IMR-90 (cell line): Measurements from ENCODE around the gene ADGRD2. TPM values are rescaled to one million over a fixed set of nuclear protein-coding genes. Genes with fewer than 3 reads are reported as not detected.

Source experiments
- ATAC-seq: fragments of 200-7000 bp; cut with Tn5 transposase; 2 replicates; pipeline ENCODE4 v1.9.1; 2020; ENCODE audit warnings: low read depth, mild to moderate bottlenecking, moderate library complexity
- BruUV-seq: library from RNA; stranded (reverse); fragments of 400-500 nt; replicated peaks from 2 replicates; lab custom pipeline; 2021; lab: Mats Ljungman, UMichigan
- CTCF ChIA-PET: fragments of 300-600 bp; formaldehyde crosslinking; extraction: SDS; loops from one replicate; lab custom pipeline; 2021; ENCODE audit warnings: antibody characterized with exemption; lab: Yijun Ruan, JAX
- POLR2A ChIA-PET: fragments of 300-600 bp; sonication (Branson Sonifier 250); formaldehyde crosslinking; loops from one replicate; lab custom pipeline; 2022; ENCODE audit warnings: antibody characterized with exemption; ENCODE audit not compliant: unreplicated experiment; lab: Charles Lee
- DNase-seq: peaks from one replicate; pipeline ENCODE4 v3.0.0; 2013
- H2AFZ ChIP-seq: replicated peaks from 2 replicates; pipeline ENCODE3; 2013; ENCODE audit warnings: low read length, mild to moderate bottlenecking; ENCODE audit not compliant: poor library complexity
- H2AK5ac ChIP-seq: 2 replicates; pipeline ENCODE4 v1.6.1; 2013; ENCODE audit warnings: low read depth, low read length, inconsistent platforms
- H2AK9ac ChIP-seq: replicated peaks from 2 replicates; pipeline ENCODE3; 2013; ENCODE audit warnings: mild to moderate bottlenecking, low read depth, low read length, moderate library complexity; ENCODE audit not compliant: poor library complexity
- H2BK120ac ChIP-seq: 2 replicates; pipeline ENCODE4 v1.6.1; 2013; ENCODE audit warnings: low read depth, low read length, inconsistent platforms
- H2BK15ac ChIP-seq: 3 replicates; pipeline ENCODE4 v1.6.1; 2013; ENCODE audit warnings: low read depth, low read length, inconsistent platforms
- H2BK20ac ChIP-seq: 2 replicates; pipeline ENCODE4 v1.6.1; 2013; ENCODE audit warnings: low read depth, mild to moderate bottlenecking, inconsistent platforms, low read length, moderate library complexity
- H2BK5ac ChIP-seq: 2 replicates; pipeline ENCODE4 v1.6.1; 2013; ENCODE audit warnings: mild to moderate bottlenecking, low read depth, low read length, inconsistent platforms; ENCODE audit not compliant: poor library complexity, severe bottlenecking
- H3K14ac ChIP-seq: replicated peaks from 2 replicates; pipeline ENCODE4 v1.6.1; 2013; ENCODE audit warnings: low read depth, low read length, inconsistent platforms
- H3K18ac ChIP-seq: 2 replicates; pipeline ENCODE4 v1.6.1; 2013; ENCODE audit warnings: low read depth, low read length, control low read depth
- H3K23ac ChIP-seq: 2 replicates; pipeline ENCODE4 v1.6.1; 2013; ENCODE audit warnings: low read depth, low read length, inconsistent platforms
- H3K27ac ChIP-seq: 2 replicates; pipeline ENCODE4 v1.5.1; 2013; ENCODE audit warnings: mild to moderate bottlenecking, control low read depth, low read length; ENCODE audit not compliant: insufficient read depth
- H3K27me3 ChIP-seq: 2 replicates; pipeline ENCODE4 v1.6.1; 2013; ENCODE audit warnings: low read length; ENCODE audit not compliant: control insufficient read depth, insufficient read depth
- H3K36me3 ChIP-seq: 2 replicates; pipeline ENCODE4 v1.6.1; 2013; ENCODE audit warnings: low read length, mixed read lengths; ENCODE audit not compliant: control insufficient read depth, insufficient read depth
- H3K4ac ChIP-seq: 2 replicates; pipeline ENCODE4 v1.6.1; 2013; ENCODE audit warnings: low read depth, low read length, inconsistent platforms
- H3K4me1 ChIP-seq: 2 replicates; pipeline ENCODE4 v1.6.1; 2013; ENCODE audit warnings: low read length, mixed read lengths; ENCODE audit not compliant: control insufficient read depth, insufficient read depth
- H3K4me2 ChIP-seq: 2 replicates; pipeline ENCODE4 v1.6.1; 2013; ENCODE audit warnings: low read depth, mild to moderate bottlenecking, control low read depth, low read length, moderate library complexity
- H3K4me3 ChIP-seq: 2 replicates; pipeline ENCODE4 v1.5.1; 2013; ENCODE audit warnings: low read depth, mild to moderate bottlenecking, control low read depth, low read length, moderate library complexity; ENCODE audit not compliant: insufficient read depth
- H3K56ac ChIP-seq: 2 replicates; pipeline ENCODE4 v1.6.1; 2013; ENCODE audit warnings: low read length, inconsistent platforms; ENCODE audit not compliant: insufficient read depth; ENCODE audit errors: extremely low read depth
- H3K79me1 ChIP-seq, 2 experiments: 2 replicates each; pipeline ENCODE4 v1.6.1; 2013; ENCODE audit warnings: low read length in 2 of 2, inconsistent platforms in 1 of 2, low read depth in 1 of 2
- H3K9ac ChIP-seq: 2 replicates; pipeline ENCODE4 v1.6.1; 2013; ENCODE audit warnings: low read depth, low read length, control low read depth
- H3K9me1 ChIP-seq: 2 replicates; pipeline ENCODE4 v1.6.1; 2013; ENCODE audit warnings: low read length, inconsistent platforms; ENCODE audit not compliant: insufficient read depth
- H3K9me3 ChIP-seq: 2 replicates; pipeline ENCODE4 v1.6.1; 2013; ENCODE audit warnings: low read length; ENCODE audit not compliant: control insufficient read depth, insufficient read depth
- H4K20me1 ChIP-seq: 2 replicates; pipeline ENCODE4 v1.6.1; 2013; ENCODE audit warnings: low read length, inconsistent platforms; ENCODE audit not compliant: insufficient read depth
- H4K5ac ChIP-seq: 2 replicates; pipeline ENCODE4 v1.6.1; 2013; ENCODE audit warnings: mild to moderate bottlenecking, low read depth, low read length, control low read depth
- H4K8ac ChIP-seq, 2 experiments: 2 replicates each; pipeline ENCODE4 v1.6.1; 2013; ENCODE audit warnings: low read depth in 2 of 2, low read length in 2 of 2, control low read depth in 1 of 2, inconsistent platforms in 1 of 2
- H4K91ac ChIP-seq: 2 replicates; pipeline ENCODE4 v1.6.1; 2013; ENCODE audit warnings: low read depth, low read length, inconsistent platforms; ENCODE audit not compliant: insufficient read depth
- BHLHE40 ChIP-seq: fragments of 150-350 bp; IDR thresholded peaks from 2 replicates; pipeline ENCODE4 v1.6.1; 2016; ENCODE audit warnings: mild to moderate bottlenecking, low read depth, low read length
- CHD1 ChIP-seq: IDR thresholded peaks from 2 replicates; pipeline ENCODE4 v1.6.1; 2012; ENCODE audit warnings: low read depth, low read length, improper control_type of control experiment
- FOS ChIP-seq: fragments of 150-350 bp; IDR thresholded peaks from 2 replicates; pipeline ENCODE4 v1.6.1; 2016; ENCODE audit warnings: low read depth, low read length
- MAFK ChIP-seq: IDR thresholded peaks from 2 replicates; pipeline ENCODE4 v1.6.1; 2012; ENCODE audit warnings: low read depth, low read length, improper control_type of control experiment
- MAZ ChIP-seq: IDR thresholded peaks from 2 replicates; pipeline ENCODE4 v1.6.1; 2012; ENCODE audit warnings: low read depth, mild to moderate bottlenecking, low read length, improper control_type of control experiment, moderate library complexity, borderline replicate concordance
- NFE2L2 ChIP-seq: fragments of 150-350 bp; IDR thresholded peaks from 2 replicates; pipeline ENCODE4 v1.6.1; 2016; ENCODE audit warnings: low read depth, mild to moderate bottlenecking, low read length
- POLR2A ChIP-seq: IDR thresholded peaks from 2 replicates; pipeline ENCODE4 v1.6.1; 2012; ENCODE audit warnings: mild to moderate bottlenecking, low read depth, low read length
- RAD21 ChIP-seq: IDR thresholded peaks from 2 replicates; pipeline ENCODE4 v1.6.1; 2012; ENCODE audit warnings: low read length, improper control_type of control experiment
- RFX5 ChIP-seq: IDR thresholded peaks from 2 replicates; pipeline ENCODE4 v1.8.0; 2012; ENCODE audit warnings: low read depth, mild to moderate bottlenecking, low read length, moderate library complexity
- SMC3 ChIP-seq: fragments of 150-350 bp; IDR thresholded peaks from 2 replicates; pipeline ENCODE4 v1.6.1; 2016; ENCODE audit warnings: low read depth, mild to moderate bottlenecking, antibody characterized with exemption, low read length, moderate library complexity
- WGBS, 2 experiments: methylation state at CpG; one replicate each; pipeline versions ENCODE4 v1.1.5 to v1.1.7; 2013; ENCODE audit warnings: missing lambda C conversion rate in 2 of 2; ENCODE audit not compliant: insufficient read length in 1 of 2; ENCODE audit errors: extremely low coverage in 2 of 2; 5-methylcytosine and 5-hydroxymethylcytosine counted together
- dilution Hi-C: fragments of 300-500 bp; cut with HindIII; formaldehyde crosslinking; loops from one replicate; pipeline ENCODE4 v1.14.3; 2018; ENCODE audit warnings: low sequenced_read_pairs; ENCODE audit not compliant: unreplicated experiment
- in situ Hi-C: fragments of 300-500 bp; cut with MboI; formaldehyde crosslinking; loops from 3 replicates; pipeline ENCODE4 v1.14.3; 2019; ENCODE audit warnings: low sequenced_read_pairs, inconsistent platforms, mixed read lengths
- intact Hi-C: fragments of 100-400 bp; cut with micrococcal nuclease; formaldehyde crosslinking; loops from 2 replicates; pipeline ENCODE4 v1.10.0; 2022
- polyA plus RNA-seq, 3 experiments: library from polyadenylated mRNA; depleted of rRNA; stranded (reverse); fragments of >200 nt; gene quantifications; 2 replicates each; pipeline ENCODE4 v1.2.3, GENCODE V29; 2012; ENCODE audit warnings: low replicate concordance in 1 of 3
- total RNA-seq: library from RNA; depleted of rRNA; stranded (reverse); fragments of >200 nt; gene quantifications from 2 replicates; pipeline ENCODE4 v1.2.3, GENCODE V29; 2012
- TF ChIP-seq, protein P1 (sequence below): conservative IDR thresholded peaks from 2 replicates; pipeline ENCODE4 v1.5.1; 2012; ENCODE audit warnings: mild to moderate bottlenecking, low read depth, low read length, improper control_type of control experiment
- TF ChIP-seq, protein P2 (sequence below): fragments of 150-350 bp; IDR thresholded peaks from 2 replicates; pipeline ENCODE4 v1.6.1; 2017; ENCODE audit warnings: mild to moderate bottlenecking, antibody characterized with exemption, low read length, low read depth
- TF ChIP-seq, protein P3 (sequence below): fragments of 150-350 bp; IDR thresholded peaks from 2 replicates; pipeline ENCODE4 v1.6.1; 2016; ENCODE audit warnings: low read depth, mild to moderate bottlenecking, low read length, moderate library complexity, borderline replicate concordance

The ADGRD2 gene
- total and polyA plus RNA-seq, 2 of the 4 experiments (the other 2 are of a cell fraction): not detected

DNA sequence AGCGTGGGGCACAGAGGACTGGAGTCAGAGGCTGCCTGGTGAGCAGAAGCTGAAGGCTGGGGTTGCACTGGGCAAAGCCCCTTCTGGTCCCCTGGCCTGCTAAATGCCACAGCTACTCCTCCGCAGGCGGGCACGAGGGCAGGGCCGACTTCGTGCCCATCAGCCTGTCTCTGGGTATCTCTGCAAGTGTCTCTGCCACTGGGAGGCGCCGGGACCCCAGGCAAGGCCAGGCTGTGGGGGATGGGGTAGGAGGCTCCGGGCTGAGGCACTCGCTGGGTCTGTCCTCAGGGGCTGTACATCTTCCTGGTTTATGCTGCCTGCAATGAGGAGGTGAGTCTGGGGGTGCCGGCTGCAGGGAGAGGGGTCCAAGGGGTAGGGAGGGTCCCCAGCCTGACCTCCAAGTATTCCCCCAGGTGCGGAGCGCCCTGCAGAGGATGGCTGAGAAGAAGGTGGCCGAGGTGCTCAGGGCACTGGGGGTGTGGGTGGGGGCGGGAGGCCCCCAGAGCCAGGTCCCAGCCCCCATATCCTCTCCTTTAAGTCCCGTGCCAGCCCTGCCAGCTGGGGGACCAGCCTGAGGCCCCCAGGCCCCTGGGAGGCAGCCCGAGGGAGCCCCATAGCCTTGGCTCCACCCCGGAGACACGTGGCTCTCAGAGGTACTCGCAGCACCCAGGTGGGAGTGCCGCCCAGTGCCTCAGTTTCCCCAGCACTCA lies 25.1 kb downstream of the ADGRD2 start:
- H2AK9ac ChIP-seq: no peak overlapping the region
- H2BK5ac ChIP-seq: no peak overlapping the region
- in situ Hi-C loops: no loop called here
- no peak overlapping the region for H3K14ac ChIP-seq
- H3K36me3 ChIP-seq: no peaks in the 10 kb centered on the region
- H4K5ac ChIP-seq: no peak overlapping the region
- no peak overlapping the region for H3K18ac ChIP-seq
- no peak for ATAC-seq
- 68% methylated on average over 10 of the region's 21 CpGs; no CpG with 5 or more reads in 1 of the 2 experiments for WGBS, 2 experiments
- no peak overlapping the region for H3K4ac ChIP-seq
- no peak overlapping the region for H3K56ac ChIP-seq
- no peaks in the 10 kb centered on the region for H3K9me1 ChIP-seq
- BruUV-seq: no TSS peak
- peaks cover 81% of the 10 kb centered on the region for H3K27me3 ChIP-seq
- no peak overlapping the region for H2AFZ ChIP-seq
- TF ChIP-seq, protein P1, sequence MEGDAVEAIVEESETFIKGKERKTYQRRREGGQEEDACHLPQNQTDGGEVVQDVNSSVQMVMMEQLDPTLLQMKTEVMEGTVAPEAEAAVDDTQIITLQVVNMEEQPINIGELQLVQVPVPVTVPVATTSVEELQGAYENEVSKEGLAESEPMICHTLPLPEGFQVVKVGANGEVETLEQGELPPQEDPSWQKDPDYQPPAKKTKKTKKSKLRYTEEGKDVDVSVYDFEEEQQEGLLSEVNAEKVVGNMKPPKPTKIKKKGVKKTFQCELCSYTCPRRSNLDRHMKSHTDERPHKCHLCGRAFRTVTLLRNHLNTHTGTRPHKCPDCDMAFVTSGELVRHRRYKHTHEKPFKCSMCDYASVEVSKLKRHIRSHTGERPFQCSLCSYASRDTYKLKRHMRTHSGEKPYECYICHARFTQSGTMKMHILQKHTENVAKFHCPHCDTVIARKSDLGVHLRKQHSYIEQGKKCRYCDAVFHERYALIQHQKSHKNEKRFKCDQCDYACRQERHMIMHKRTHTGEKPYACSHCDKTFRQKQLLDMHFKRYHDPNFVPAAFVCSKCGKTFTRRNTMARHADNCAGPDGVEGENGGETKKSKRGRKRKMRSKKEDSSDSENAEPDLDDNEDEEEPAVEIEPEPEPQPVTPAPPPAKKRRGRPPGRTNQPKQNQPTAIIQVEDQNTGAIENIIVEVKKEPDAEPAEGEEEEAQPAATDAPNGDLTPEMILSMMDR: no peak
- no peak for TF ChIP-seq RFX5
- no peak for TF ChIP-seq CHD1
- no peak for TF ChIP-seq FOS
- no peak for TF ChIP-seq SMC3
- TF ChIP-seq, protein P2, sequence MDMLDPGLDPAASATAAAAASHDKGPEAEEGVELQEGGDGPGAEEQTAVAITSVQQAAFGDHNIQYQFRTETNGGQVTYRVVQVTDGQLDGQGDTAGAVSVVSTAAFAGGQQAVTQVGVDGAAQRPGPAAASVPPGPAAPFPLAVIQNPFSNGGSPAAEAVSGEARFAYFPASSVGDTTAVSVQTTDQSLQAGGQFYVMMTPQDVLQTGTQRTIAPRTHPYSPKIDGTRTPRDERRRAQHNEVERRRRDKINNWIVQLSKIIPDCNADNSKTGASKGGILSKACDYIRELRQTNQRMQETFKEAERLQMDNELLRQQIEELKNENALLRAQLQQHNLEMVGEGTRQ: no peak
- no peak for TF ChIP-seq POLR2A
- no peak for TF ChIP-seq RAD21
- no peak for TF ChIP-seq MAFK
- TF ChIP-seq NFE2L2: no peak
- TF ChIP-seq BHLHE40: no peak
- no peak for TF ChIP-seq MAZ
- TF ChIP-seq, protein P3, sequence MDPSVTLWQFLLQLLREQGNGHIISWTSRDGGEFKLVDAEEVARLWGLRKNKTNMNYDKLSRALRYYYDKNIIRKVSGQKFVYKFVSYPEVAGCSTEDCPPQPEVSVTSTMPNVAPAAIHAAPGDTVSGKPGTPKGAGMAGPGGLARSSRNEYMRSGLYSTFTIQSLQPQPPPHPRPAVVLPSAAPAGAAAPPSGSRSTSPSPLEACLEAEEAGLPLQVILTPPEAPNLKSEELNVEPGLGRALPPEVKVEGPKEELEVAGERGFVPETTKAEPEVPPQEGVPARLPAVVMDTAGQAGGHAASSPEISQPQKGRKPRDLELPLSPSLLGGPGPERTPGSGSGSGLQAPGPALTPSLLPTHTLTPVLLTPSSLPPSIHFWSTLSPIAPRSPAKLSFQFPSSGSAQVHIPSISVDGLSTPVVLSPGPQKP: no peak
- H4K8ac ChIP-seq: no peak overlapping the region
- no peak overlapping the region for H3K4me3 ChIP-seq
- no peak overlapping the region for H2BK120ac ChIP-seq
- H3K9me3 ChIP-seq: no peaks in the 10 kb centered on the region
- H2BK15ac ChIP-seq: no peak overlapping the region
- no peak overlapping the region for H2AK5ac ChIP-seq
- no peak overlapping the region for H2BK20ac ChIP-seq
- no peak overlapping the region for H3K4me2 ChIP-seq
- no peak for DNase-seq
- H4K20me1 ChIP-seq: no peaks in the 10 kb centered on the region
- no peaks in the 10 kb centered on the region for H3K4me1 ChIP-seq
- H3K23ac ChIP-seq: no peak overlapping the region
- ChIA-PET POLR2A (no interaction called here), CTCF (no interaction called here)
- H3K79me1 ChIP-seq: no peaks in the 10 kb centered on the region
- dilution Hi-C loops: no loop called here
- no peak overlapping the region for H3K27ac ChIP-seq
- intact Hi-C loops: no loop called here
- no peak overlapping the region for H3K9ac ChIP-seq
- no peak overlapping the region for H4K91ac ChIP-seq
